Hematopoietic multipotent progenitor cell treated with erythropoietin and hydrocortisone succinate and interleukin-3 and kit ligand, for 8 days (in vitro differentiated cells): ENCODE measurements around the gene IL1RAP.
"Not testable (repeated sequence)": the region's sequence is repeated elsewhere in the genome, so short reads cannot be mapped to it uniquely, and the experiment has no call there.

Source experiments
- DNase-seq: peaks from one replicate; pipeline ENCODE4 v3.0.0-alpha.2; 2015

The IL1RAP gene, protein sequence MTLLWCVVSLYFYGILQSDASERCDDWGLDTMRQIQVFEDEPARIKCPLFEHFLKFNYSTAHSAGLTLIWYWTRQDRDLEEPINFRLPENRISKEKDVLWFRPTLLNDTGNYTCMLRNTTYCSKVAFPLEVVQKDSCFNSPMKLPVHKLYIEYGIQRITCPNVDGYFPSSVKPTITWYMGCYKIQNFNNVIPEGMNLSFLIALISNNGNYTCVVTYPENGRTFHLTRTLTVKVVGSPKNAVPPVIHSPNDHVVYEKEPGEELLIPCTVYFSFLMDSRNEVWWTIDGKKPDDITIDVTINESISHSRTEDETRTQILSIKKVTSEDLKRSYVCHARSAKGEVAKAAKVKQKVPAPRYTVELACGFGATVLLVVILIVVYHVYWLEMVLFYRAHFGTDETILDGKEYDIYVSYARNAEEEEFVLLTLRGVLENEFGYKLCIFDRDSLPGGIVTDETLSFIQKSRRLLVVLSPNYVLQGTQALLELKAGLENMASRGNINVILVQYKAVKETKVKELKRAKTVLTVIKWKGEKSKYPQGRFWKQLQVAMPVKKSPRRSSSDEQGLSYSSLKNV

DNA sequence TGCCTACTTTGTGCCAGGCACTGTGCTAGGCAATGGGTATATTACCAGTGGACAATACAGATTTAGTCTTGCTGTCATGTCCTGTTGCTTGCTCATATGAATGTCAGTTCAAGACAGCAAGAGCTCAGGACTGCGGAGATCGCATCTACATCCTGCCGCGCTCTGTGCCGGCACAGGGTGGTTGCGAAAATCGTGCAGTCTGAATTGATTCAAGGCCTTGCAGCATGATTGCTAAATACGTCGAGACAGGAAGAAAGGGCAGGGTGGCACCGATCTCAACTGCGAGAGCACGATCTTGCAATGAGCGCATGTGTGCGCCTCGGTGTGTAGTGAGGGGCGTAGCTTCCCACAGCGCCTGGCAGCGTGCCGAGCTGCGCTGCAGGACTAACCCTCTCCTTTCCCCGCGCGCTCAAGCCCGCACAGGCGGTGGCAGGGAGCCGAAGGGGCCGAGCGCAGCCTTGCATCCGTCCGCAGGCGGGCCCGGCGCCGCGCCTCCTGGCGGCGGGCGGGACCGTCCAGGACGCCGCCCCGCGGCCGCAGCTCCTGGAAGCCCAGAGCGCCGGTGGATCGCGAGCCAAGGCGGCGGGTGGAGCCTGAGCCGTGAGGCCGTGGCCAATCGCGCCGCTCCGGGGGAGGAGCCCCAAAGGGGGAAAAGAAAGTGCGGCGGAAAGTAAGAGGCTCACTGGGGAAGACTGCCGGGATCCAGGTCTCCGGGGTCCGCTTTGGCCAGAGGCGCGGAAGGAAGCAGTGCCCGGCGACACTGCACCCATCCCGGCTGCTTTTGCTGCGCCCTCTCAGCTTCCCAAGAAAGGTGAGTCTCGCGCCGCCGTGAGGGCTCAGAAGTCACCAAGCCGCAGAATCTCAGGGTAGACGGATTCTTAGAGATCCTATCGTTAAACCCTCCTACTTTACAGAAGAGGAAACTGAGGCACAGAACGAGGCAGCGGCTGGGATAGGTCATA, at the start of gene IL1RAP:
TSS of gene IL1RAP (plus strand) at position 677 of the 962 bp plus-strand sequence. CDS start 50,205 bp downstream, outside the sequence.
- peak; percentile 90 for DNase-seq

DNA sequence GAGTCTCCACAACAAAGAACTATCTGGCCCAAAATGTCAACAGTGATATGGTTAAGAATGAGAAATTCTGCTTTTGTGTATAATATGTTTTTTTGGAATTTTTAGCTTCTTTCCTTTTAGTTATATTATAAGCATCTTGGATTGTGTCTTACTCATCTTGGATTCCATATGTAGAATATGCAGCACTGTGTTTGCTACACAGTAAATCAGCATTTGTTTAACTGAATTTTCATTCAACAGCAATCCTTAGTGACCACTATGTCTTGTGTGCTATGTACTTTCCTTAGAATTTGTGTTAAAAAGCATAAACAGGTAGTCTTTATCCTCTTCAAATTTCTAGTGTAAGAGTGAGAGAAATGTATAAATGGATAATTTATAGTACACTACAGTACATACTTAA, 46.0 kb upstream of the IL1RAP start:
- no peak for DNase-seq

- not testable (repeated sequence) for DNase-seq
These were observed 40.6 kb upstream of the IL1RAP start for GRCh38 chr3:190473261-190473660.

- no peak for DNase-seq
These were observed 32.1 kb upstream of the IL1RAP start for GRCh38 chr3:190481779-190482178.

GRCh38 chr3:190485830-190486532, 27.9 kb upstream of the IL1RAP start:
- DNase-seq = no peak

GRCh38 chr3:190486533-190486864, 27.4 kb upstream of the IL1RAP start:
- DNase-seq = no peak

GRCh38 chr3:190486908-190487607, 26.8 kb upstream of the IL1RAP start:
- DNase-seq = no peak

- DNase-seq = no peak
These were observed 22.3 kb upstream of the IL1RAP start for GRCh38 chr3:190491533-190492054.

GRCh38 chr3:190492129-190492528, 21.8 kb upstream of the IL1RAP start:
- no peak for DNase-seq

- DNase-seq = no peak
These were observed 20.9 kb upstream of the IL1RAP start for GRCh38 chr3:190492966-190493365.

GRCh38 chr3:190494907-190495306, 19.0 kb upstream of the IL1RAP start:
- DNase-seq = no peak

- DNase-seq = no peak
These were observed 18.5 kb upstream of the IL1RAP start for GRCh38 chr3:190495354-190495753.

GRCh38 chr3:190495796-190496195, 18.1 kb upstream of the IL1RAP start:
- DNase-seq = no peak

GRCh38 chr3:190496859-190497258, 17.0 kb upstream of the IL1RAP start:
- no peak for DNase-seq

DNA sequence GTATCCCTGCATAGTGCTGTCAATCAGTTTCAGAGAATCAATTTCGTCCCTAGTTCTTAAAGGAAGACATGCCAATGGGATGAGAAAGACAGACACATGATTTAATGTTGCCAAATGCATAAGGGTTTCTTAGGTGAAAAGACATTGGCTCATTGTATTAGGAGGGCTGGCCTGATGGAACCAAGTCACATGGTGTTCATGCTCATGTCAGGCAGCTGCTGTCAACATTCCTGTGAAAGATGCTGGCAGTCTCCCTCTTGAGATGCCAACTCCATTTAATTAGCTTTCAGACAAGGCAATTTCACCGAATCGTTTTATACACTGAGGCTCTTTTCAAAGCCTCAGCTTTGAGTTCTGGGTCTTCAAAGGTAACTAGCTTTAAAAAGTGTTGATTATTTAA, 16.1 kb upstream of the IL1RAP start:
- DNase-seq = no peak

- DNase-seq = no peak
These were observed 15.6 kb upstream of the IL1RAP start for GRCh38 chr3:190498293-190498692.

- no peak for DNase-seq
These were observed 14.8 kb upstream of the IL1RAP start for GRCh38 chr3:190499122-190499521.

DNA sequence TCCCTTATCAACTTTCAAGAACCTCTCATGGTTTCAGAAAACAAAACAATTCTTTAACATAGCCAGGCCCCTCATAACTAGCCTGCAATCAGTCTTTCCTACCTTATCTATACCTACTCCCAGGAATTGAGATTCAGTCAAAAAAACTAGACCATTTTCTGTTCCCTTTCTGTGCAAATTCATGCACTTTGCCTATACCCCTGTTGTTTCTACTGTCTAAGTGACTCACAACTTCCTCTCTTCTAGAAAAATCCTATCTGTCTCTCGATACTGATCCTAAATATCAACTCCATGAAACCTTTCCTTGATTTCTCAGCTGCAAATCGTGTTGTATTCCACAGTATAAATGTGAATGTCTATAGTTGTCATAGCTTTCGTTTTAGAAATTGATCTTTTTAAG, 10.9 kb upstream of the IL1RAP start:
- no peak for DNase-seq

- DNase-seq = no peak
These were observed 9.3 kb upstream of the IL1RAP start for GRCh38 chr3:190504354-190505125.

- no peak for DNase-seq
These were observed 8.4 kb upstream of the IL1RAP start for GRCh38 chr3:190505381-190506003.

DNA sequence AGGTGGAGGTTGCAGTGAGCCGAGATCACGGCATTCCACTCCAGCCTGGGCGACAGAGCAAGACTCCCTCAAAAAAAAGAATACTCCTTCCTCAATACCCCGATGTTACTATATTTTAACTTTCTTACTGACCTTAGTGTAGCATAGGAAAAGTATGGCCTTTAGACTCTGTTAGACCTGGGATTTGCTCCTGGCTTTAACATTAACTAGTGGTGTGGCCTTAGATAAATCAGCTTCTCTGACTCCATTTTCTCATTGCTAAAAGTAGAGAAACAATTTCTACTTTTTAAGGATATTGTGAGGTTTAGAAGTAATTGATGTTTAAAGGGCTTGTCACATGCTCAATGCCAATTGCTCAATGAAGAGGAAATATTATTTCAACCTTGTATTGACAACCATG, 7.6 kb upstream of the IL1RAP start:
- no peak for DNase-seq
